ENCODE data around the gene MYEOV.
A peak's percentile ranks its signal among the peaks of the same experiment; 100 is the strongest.

MYEOV gene

GRCh38 chr11:69293819-69294505 lies at the start of gene MYEOV:
TSS of gene MYEOV (plus strand) at chr11:69294155. CDS start at chr11:69295355, 1,200 bp downstream.
- DNase-seq, result peak; percentile 40

DNA sequence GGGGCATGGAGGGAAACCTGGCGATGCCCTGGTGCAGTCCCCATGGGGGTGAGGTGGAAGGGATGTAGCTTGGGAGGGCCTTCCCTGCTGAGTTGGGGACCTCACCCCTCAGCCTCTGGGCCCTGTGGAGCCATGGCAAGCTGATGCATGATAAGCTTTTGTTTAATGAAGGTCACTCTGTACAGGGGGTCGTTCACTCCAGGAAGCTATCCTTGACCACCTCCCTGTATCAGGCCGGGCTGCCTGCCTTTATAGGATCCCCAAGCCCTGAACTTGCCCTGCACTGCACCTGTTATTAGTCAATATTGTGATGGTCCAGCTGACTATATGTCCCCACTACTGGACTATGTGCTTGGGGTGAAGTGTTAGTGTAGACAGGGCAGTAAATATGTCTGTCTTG lies 49.7 kb upstream of the MYEOV start:
- no peak for DNase-seq

GRCh38 chr11:69245041-69245440 lies 48.9 kb upstream of the MYEOV start:
- no peak for DNase-seq

DNA sequence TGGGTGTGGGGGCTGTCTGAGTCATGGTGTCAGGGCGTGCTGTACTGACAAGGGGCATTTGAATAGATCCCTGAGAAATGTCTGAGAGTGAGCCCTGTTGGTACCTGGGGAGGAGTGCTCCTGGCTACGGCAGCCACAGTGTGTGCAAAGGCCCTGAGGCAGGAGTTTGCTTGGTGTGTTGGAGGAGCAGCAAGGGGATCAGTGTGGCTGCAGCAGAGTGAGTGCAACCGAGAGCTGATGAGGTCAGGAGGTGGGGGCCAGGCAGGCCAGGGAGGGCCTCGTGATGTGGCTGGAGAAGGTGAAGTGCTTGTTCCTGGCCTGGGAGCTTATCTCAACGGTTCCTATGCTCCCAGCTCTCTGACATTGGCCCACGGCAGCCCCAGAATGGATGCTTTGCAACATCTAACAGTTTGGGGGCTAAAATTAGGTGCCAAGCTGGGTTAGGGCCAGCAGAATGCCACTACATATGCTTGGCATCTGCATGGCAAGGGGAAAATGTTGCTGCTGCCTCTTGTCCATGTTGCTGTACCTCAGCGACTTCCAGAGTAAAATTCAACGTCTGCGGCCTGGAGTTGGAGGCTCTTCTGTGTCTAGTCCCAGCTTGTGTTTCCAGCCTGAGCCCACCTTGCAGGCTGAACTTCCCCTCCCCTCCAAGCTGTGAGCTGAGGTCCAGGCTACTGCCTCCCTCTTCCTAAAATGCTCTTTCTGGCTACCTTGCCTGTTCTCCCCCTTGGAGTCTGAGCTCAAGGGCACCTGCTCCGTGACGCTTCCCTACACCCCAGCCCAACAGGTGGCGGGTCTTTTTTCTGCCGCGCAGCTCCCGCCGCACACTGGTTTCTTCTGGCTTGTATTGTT lies 48.2 kb upstream of the MYEOV start:
- DNase-seq, result no peak

DNA sequence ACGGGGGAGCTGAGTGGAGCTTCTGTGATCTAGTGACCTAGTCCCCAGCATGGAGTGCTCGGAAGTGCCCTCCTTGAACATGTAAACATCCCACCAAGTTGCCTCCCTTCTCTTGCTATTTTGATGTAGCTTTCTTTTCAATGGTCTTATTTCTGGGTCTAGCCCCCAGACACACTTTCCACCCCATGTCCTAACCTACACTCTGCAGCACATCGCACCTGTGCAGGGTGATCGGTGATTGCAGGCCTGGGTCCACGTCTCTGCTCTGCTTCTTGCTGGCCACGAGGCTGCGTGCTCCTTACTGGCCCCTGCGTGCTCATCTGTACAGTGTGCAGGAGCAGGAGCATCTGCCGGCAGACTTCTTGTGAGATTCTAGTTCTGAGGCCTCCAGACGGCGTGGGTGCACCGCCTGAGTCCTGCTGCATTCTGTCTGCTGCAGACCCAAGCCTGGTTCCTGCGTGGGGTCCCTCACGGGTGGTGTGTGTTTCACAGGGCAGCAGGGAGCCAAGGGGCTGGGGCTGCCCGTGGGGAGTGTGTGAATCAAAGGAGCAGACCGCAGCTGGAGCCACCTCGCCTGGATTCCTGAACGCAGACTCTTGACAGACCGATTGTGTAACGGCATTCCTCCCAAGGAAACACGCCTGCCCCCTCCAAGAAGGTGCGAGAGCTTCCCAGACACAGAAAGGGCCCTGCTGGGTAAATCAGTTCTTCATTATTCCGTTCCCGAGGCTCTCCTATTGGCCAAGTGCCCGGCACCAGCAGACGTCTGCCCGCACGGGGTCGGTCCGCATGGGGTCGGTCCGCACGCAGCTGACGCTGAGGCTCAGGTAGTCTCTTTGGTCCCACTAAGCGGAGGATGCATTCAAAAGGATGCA lies 44.4 kb upstream of the MYEOV start:
- DNase-seq, result no peak

DNA sequence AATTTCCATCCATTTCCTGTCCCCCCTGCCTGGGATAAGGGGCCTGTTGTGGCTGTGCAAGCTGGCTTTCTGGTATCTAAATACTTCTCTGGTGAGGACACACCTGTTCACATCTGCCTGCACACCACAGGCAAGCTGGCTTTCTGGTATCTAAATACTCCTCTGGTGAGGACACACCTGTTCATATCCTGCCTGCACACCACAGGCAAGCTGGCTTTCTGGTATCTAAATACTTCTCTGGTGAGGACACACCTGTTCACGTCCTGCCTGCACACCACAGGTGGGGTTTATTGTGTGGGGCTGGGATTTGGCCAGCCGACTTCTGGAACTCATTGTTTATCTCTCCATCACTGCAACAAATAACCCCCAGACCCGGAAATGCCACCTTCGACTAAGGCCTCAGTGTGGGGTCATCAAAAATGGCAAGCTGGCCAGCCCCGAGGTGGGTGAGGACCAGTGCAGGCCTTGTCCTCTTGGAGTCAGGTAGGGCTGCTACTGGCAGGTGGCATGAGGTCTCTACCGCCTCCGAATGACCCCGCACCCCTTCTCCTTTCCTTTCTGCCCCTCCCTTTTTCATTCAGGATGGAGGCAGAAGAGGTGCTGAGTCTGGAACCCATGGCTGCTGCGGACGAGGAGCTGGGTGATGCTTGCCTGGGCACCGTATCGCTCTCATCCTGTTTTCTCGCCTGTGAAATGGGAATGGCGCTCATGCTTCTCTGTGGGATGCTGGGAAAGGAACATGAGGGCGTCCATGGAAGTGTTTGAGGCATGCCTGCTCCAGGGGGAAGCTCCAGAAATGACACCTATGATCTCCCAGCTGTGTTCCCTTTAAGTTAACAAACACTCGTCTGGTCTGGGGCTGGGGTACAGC lies 43.5 kb upstream of the MYEOV start:
- DNase-seq, result no peak

GRCh38 chr11:69251057-69251393 lies 42.9 kb upstream of the MYEOV start:
- DNase-seq, result no peak

DNA sequence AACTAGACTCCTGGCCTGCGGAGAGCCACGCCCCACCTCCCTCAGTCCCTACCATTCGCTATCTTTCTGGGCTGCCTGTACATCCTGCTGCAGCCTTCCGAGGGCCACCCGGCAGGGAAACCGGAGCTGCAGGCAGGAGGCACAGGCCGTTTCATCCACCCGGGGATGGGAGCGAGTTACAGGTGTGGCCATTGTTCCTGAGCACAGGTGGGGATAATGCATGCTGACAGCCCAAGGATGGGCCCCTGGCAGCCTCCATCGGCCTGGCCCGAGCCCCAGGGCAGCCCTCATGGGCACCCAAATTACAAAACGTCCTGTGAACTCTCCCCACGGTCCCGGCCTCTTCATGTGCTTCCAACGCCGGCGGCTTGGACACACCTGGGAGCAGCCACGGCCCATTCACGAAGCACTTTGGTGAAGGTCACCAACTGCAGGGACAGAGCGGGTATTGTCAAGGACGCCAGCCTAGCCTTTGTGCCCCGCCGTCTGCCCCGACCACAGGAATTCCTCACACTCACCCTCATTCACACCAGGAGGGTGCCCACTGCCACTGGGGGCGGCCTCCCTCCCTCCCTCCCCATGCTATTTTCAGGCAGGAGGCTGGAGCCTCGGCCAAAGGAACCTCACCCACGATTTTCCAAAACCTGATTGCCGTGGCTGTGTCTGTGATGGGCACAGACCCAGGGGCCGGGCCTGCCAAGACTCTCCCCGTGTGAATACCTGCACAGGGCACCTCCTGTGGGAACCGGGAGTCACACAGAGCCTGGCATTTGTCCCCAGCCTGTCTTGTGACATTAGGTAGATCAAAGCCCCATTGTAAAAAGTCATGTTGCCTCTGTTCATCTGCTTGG lies 42.1 kb upstream of the MYEOV start:
- DNase-seq, result no peak

DNA sequence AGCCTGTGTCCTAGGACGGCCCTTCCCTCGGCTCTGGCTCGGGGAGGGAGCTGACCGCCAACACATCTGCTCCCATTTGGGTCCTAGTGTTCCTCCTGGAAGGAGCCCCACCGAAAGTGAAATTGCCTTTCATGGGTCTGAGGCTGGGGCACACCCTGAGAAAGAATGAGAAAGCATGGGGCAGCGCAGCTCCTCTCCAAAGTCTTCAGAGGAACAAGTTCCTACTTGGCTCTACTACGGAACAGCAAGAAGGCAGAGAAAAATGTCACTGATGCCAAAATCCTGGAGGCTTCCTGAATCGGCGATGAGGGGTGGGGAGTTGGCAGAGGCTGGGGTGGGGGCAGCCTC lies 41.5 kb upstream of the MYEOV start:
- no peak for DNase-seq

- DNase-seq, result no peak
These were observed 40.9 kb upstream of the MYEOV start for GRCh38 chr11:69253028-69253427.

DNA sequence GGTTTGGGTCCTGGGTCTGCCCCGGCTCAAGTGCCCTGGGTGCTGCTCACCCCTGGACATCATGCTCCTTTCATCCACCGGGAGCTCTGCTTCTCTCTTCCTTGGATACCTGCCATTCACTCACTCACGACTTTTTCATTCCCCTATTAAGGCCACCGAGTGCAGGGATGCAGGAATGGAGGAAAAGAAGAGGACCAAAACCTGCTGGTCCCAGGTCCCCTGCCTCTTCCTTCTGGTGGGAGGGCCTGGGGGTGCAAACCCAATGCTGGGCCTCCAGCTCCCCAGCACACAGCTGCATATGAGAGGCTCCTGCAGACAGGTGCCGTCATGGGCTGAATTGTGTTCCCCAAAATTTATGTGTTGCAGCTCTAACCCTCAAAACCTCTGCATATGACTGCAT lies 36.8 kb upstream of the MYEOV start:
- no peak for DNase-seq

- DNase-seq, result no peak
These were observed 35.9 kb upstream of the MYEOV start for GRCh38 chr11:69257838-69258658.

DNA sequence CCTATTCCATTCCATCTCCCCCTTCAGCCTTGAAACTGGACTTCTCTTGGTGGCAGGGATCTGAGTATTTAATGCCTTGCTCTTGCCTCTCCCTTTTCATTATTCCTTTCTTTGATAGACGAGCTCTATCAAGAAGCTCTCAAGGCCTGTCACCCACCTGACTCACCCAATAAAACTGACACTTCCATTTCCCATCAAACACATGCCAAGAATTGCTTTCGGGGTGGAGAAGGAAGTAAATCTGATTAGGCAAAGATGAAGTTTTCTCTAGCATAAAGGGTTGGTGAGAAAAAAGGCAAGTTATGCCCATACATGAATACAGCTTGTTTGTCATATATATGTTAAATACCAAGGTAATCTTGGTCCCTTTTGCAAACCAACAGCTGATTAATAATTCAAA lies 34.9 kb upstream of the MYEOV start:
- no peak for DNase-seq

GRCh38 chr11:69260622-69261021 lies 33.3 kb upstream of the MYEOV start:
- no peak for DNase-seq

DNA sequence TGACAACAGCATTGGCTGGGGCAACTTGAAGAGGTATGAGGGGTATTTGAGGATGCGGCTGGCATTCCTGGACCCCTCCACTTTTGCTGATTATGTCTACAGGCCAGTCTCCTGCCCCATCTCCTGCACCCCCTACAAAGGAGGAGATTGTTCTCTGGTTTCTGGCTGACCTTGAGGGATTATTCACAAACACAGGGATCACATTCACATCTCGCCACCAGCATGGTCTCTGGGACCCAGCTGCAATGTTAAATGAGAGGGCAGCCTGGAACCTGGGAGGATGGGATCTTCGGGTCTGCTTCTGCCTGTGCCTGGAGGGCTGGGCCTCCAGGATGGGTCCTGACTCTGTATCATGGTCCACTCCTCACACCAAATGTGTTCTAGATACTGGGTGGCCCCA lies 32.8 kb upstream of the MYEOV start:
- DNase-seq, result no peak

DNA sequence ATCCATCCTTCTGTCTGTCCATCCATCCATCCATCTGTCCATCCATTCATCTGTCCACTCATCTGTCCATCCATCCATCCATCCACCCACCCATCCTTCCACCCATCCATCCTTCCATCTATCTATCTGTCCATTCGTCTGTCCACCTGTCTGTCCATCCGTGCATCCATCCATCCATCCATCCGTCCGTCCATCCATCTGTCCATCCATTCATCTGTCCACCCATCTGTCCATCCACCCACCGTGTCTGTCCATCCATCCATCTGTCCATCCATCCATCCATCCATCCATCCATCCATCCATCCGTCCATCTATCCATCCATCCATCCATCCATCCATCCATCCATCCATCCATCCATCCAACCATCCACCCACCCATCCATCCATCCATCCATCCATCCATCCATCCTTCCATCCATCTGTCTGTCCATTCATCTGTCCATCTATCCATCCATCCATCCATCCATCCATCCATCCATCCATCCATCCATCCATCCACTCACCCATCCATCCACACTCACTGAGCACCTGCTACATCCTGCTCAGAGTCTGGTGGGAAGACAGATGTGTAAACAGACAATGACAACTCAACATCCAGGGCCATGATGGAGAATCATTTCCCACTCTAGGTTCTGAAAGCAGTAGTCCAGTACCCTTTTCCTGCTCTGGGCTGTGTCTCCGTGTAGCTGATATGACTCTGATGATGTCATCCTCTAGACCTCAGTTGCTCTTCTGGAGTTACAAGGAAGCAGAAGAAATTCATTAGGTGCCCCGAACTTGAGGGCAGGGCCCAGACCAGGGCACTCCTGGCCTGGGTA lies 30.8 kb upstream of the MYEOV start:
- DNase-seq, result no peak

- no peak for DNase-seq
These were observed 30.3 kb upstream of the MYEOV start for GRCh38 chr11:69263736-69264052.

- DNase-seq, result no peak
These were observed 29.5 kb upstream of the MYEOV start for GRCh38 chr11:69264486-69264885.

DNA sequence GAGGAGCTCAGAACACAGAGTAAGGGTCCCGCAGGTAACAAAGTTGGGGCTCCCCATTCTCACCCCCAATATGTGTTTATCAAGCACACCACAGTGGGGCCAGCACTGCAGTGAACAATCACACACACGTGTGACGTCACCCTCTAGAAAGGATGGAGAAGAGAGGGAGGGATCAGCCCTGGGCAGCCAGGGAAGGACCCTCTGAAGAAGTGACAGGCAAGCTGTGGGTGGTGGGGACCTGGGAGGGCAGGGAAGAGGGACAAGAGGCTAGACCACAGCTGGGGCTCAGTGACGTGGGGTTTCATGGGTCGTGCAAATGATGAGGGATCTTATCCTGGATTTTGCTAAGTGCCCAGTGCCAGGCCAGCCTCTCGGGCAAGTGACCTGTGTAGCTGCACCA lies 28.7 kb upstream of the MYEOV start:
- no peak for DNase-seq

DNA sequence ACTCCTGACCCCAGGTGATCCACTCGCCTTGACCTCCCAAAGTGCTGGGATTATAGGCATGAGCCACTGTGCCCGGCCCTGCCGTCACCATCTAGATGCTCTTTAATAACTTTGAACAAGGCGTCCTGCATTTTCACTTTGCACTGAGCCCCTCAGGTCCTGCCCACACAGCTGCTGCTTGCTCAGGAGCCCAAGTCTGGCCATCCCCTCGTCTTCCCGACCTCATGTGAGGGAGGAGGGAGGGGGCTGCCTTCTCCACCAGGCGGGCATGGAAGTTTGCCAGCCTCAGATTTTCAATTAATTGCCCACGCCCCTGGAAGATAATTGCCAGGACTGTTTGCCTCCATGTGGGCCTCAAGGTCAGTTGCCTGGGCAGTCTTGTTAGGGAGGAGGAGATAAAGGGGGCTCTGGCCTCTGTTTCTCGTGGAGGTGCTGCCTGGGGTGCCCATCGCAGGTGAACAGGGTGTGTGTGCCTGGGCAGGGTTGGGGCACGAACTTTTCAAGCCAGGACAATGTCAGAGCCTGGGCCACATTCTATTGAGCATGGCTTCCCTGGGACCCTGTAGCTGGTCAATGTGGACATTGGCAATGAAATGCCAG lies 27.9 kb upstream of the MYEOV start:
- no peak for DNase-seq
